ENCODE measurements around the gene CEP97. TPM values are rescaled to one million over a fixed set of nuclear protein-coding genes. Genes with fewer than 3 reads are reported as not detected.
A peak's percentile ranks its signal among the peaks of the same experiment; 100 is the strongest.

The CEP97 gene
- total and polyA plus RNA-seq, 9 of the 15 experiments (the other 6 are each of a cell fraction or from before 2014, with no cell fraction given) = 2.0 to 10.1 (median 4.3) TPM

- TF ChIP-seq E2F1 (CRISPR knock-in tag; IDR thresholded peaks at IDR 0.05) (0 out of 2 replicates have a peak, but pooled peaks have one; percentile 8), BRD4 (IDR thresholded peaks at IDR 0.05) (no peak), TAF1 (IDR thresholded peaks at IDR 0.05; ENCODE audit: control insufficient read depth, extremely low read depth, insufficient read depth, low read length, severe bottlenecking) (peak; percentile 69), RBBP5 (IDR thresholded peaks at IDR 0.05; ENCODE audit: borderline replicate concordance, insufficient read depth, low read length, poor library complexity, severe bottlenecking) (peak; percentile 84), ZNF717 (CRISPR knock-in tag; IDR thresholded peaks at IDR 0.05) (no peak), NCOA1 (IDR thresholded peaks at IDR 0.05; ENCODE audit: low read depth) (no peak), ATF7 (IDR thresholded peaks at IDR 0.05) (peak; percentile 47; the same call in 1 of the 2 replicates), MAX (CRISPR knock-in tag; IDR thresholded peaks at IDR 0.05) (peak; percentile 39; the same call in 1 of the 2 replicates), ZBTB12 (CRISPR knock-in tag; IDR thresholded peaks at IDR 0.05) (0 out of 2 replicates have a peak, but pooled peaks have one; percentile 17), C11orf30 (IDR thresholded peaks at IDR 0.05; ENCODE audit: low read depth) (peak; percentile 22), TAF9B (IDR thresholded peaks at IDR 0.05; ENCODE audit: partially characterized antibody) (peak; percentile 50), HMGN3 (IDR thresholded peaks at IDR 0.05; ENCODE audit: borderline replicate concordance, extremely low read depth, insufficient read length, low read depth, low read length) (peak; percentile 68), NRF1 (conservative IDR thresholded peaks at IDR 0.05 in 1 of 2, IDR thresholded peaks at IDR 0.05 in 1 of 2) (peak; percentile 85 to 88), IFI16 (CRISPR knock-in tag; IDR thresholded peaks at IDR 0.05) (no peak), ZNF282 (CRISPR knock-in tag; IDR thresholded peaks at IDR 0.05) (0 out of 2 replicates have a peak, but pooled peaks have one; percentile 39), CTCF (IDR thresholded peaks at IDR 0.05 in 2 of 3, conservative IDR thresholded peaks at IDR 0.05 in 1 of 3; ENCODE audit: insufficient read depth in 2 of 3, low read depth in 1 of 3, low read length in 3 of 3) (0 out of 6 replicates have a peak, but pooled peaks of 1 of the 3 experiments have one; percentile 12), ARID4B (CRISPR knock-in tag; IDR thresholded peaks at IDR 0.05) (peak; percentile 34; the same call in 1 of the 2 replicates), SREBF1 (IDR thresholded peaks at IDR 0.05; ENCODE audit: borderline replicate concordance, low read depth, low read length) (no peak)
Observed at GRCh38 chr3:101676216-101676764, 48.1 kb upstream of the CEP97 start (continued).

Measured in K562 (cell line).